ENCODE data around the gene SEPTIN7.

Gene SEPTIN7

GRCh38 chr7:35839860-35840854 lies 39.3 kb downstream of the SEPTIN7 start:
- DNase-seq: no peak

- DNase-seq: no peak
These were observed 46.1 kb downstream of the SEPTIN7 start for GRCh38 chr7:35846816-35847412.

- DNase-seq: no peak
These were observed 47.9 kb downstream of the SEPTIN7 start for GRCh38 chr7:35848725-35849124.

- no peak for DNase-seq
These were observed 48.4 kb downstream of the SEPTIN7 start for GRCh38 chr7:35849158-35849831.

- DNase-seq: no peak
These were observed 49.1 kb downstream of the SEPTIN7 start for GRCh38 chr7:35849954-35850353.

Data from SHP77 (cell line).